Neural cell (in vitro differentiated cells): ENCODE data around the gene REPIN1. TPM values are rescaled to one million over a fixed set of nuclear protein-coding genes. Genes with fewer than 3 reads are reported as not detected.

ENCODE experiments used
- H2AFZ ChIP-seq: fragments of 200-600, 300-800 bp; sonication (generic), shearing (Covaris generic); 2 replicates; pipeline ENCODE4 v1.6.0; 2014; ENCODE audit warnings: low read depth, mild to moderate bottlenecking, antibody characterized with exemption, low read length, moderate library complexity
- H3F3A ChIP-seq: fragments of 200-600 bp; shearing (Covaris generic); 2 replicates; pipeline ENCODE4 v1.6.1; 2016; ENCODE audit warnings: mild to moderate bottlenecking, moderate library complexity, mixed read lengths, antibody characterized with exemption, low read length; ENCODE audit not compliant: insufficient read depth, poor library complexity, severe bottlenecking
- H3K27ac ChIP-seq: fragments of 200-600, 300-800 bp; sonication (generic), shearing (Covaris generic); 2 replicates; pipeline ENCODE4 v1.5.1; 2014; ENCODE audit warnings: mild to moderate bottlenecking, low read length, moderate library complexity
- H3K27me3 ChIP-seq: fragments of 300-800, 200-600 bp; sonication (generic), shearing (Covaris generic); 2 replicates; pipeline ENCODE4 v1.6.0; 2014; ENCODE audit warnings: mild to moderate bottlenecking, low read depth, low read length, moderate library complexity; ENCODE audit not compliant: insufficient read depth
- H3K36me3 ChIP-seq: fragments of 300-800, 200-600 bp; sonication (generic), shearing (Covaris generic); 2 replicates; pipeline ENCODE4 v1.5.1; 2014; ENCODE audit warnings: mild to moderate bottlenecking, antibody characterized with exemption, low read length, moderate library complexity; ENCODE audit not compliant: insufficient read depth
- H3K4me2 ChIP-seq: fragments of 300-800, 200-600 bp; sonication (generic), shearing (Covaris generic); 2 replicates; pipeline ENCODE4 v1.6.0; 2014; ENCODE audit warnings: mild to moderate bottlenecking, low read length
- H3K4me3 ChIP-seq: fragments of 300-800, 200-600 bp; sonication (generic), shearing (Covaris generic); 2 replicates; pipeline ENCODE4 v1.5.1; 2014; ENCODE audit warnings: mild to moderate bottlenecking, low read length, moderate library complexity
- H3K79me2 ChIP-seq: fragments of 200-600 bp; shearing (Covaris generic); replicated peaks from 2 replicates; pipeline ENCODE4 v1.6.0; 2014; ENCODE audit warnings: mild to moderate bottlenecking, low read length, moderate library complexity; ENCODE audit not compliant: insufficient read depth
- H3K9ac ChIP-seq: fragments of 300-800, 200-600 bp; sonication (generic), shearing (Covaris generic); 2 replicates; pipeline ENCODE4 v1.6.1; 2016; ENCODE audit warnings: mild to moderate bottlenecking, low read length, mixed read lengths
- H3K9me2 ChIP-seq: fragments of 200-600 bp; shearing (Covaris generic); 2 replicates; pipeline ENCODE4 v1.6.1; 2016; ENCODE audit warnings: mild to moderate bottlenecking, low read length, mixed read lengths; ENCODE audit not compliant: insufficient read depth
- H3K9me3 ChIP-seq: fragments of 200-600, 300-800 bp; sonication (generic), shearing (Covaris generic); 2 replicates; pipeline ENCODE4 v1.6.1; 2016; ENCODE audit warnings: mild to moderate bottlenecking, mixed run types, low read length, moderate library complexity, mixed read lengths
- H4K20me1 ChIP-seq: fragments of 200-600 bp; shearing (Covaris generic); 2 replicates; pipeline ENCODE4 v1.6.1; 2016; ENCODE audit warnings: mild to moderate bottlenecking, mixed run types; ENCODE audit not compliant: insufficient read depth
- CTCF ChIP-seq: fragments of 450-650 bp; IDR thresholded peaks from 2 replicates; pipeline ENCODE4 v1.5.1; 2014; ENCODE audit warnings: antibody characterized with exemption, mild to moderate bottlenecking, moderate library complexity; ENCODE audit not compliant: poor library complexity, severe bottlenecking
- EP300 ChIP-seq: fragments of 450-650 bp; conservative IDR thresholded peaks from 2 replicates; pipeline ENCODE4 v1.6.1; 2014; ENCODE audit warnings: antibody characterized with exemption, mild to moderate bottlenecking, moderate library complexity; ENCODE audit not compliant: poor library complexity, severe bottlenecking
- EZH2 ChIP-seq: fragments of 200-600, 300-800 bp; shearing (Covaris generic), sonication (generic); IDR thresholded peaks from 2 replicates; pipeline ENCODE4 v1.6.1; 2014; ENCODE audit warnings: antibody characterized with exemption, low read length, borderline replicate concordance, mild to moderate bottlenecking; ENCODE audit not compliant: insufficient read depth, poor library complexity, severe bottlenecking
- MXI1 ChIP-seq: fragments of 450-650 bp; conservative IDR thresholded peaks from 2 replicates; pipeline ENCODE4 v1.6.1; 2014; ENCODE audit warnings: antibody characterized with exemption, mild to moderate bottlenecking; ENCODE audit not compliant: poor library complexity, severe bottlenecking
- POLR2AphosphoS5 ChIP-seq: IDR thresholded peaks from 2 replicates; pipeline ENCODE4 v1.6.1; 2012
- RAD21 ChIP-seq: fragments of 450-650 bp; conservative IDR thresholded peaks from 2 replicates; pipeline ENCODE4 v1.6.1; 2014; ENCODE audit warnings: antibody characterized with exemption, mild to moderate bottlenecking, moderate library complexity
- SMC3 ChIP-seq: fragments of 450-650 bp; conservative IDR thresholded peaks from 2 replicates; pipeline ENCODE4 v1.6.1; 2014; ENCODE audit warnings: antibody characterized with exemption, mild to moderate bottlenecking, moderate library complexity; ENCODE audit not compliant: poor library complexity
- TAF1 ChIP-seq: IDR thresholded peaks from 2 replicates; pipeline ENCODE4 v1.6.1; 2012; ENCODE audit warnings: low read depth
- polyA plus RNA-seq: library from polyadenylated mRNA; depleted of rRNA; stranded (reverse); fragments of >200 nt; gene quantifications from 2 replicates; pipeline ENCODE4 v1.2.3, GENCODE V29; 2014
- TF ChIP-seq, protein P1 (sequence below): IDR thresholded peaks from 2 replicates; pipeline ENCODE4 v1.6.1; 2012; ENCODE audit warnings: borderline replicate concordance

The REPIN1 gene
- polyA plus RNA-seq, 1 donor from 2014 or later: 95.5 TPM

DNA sequence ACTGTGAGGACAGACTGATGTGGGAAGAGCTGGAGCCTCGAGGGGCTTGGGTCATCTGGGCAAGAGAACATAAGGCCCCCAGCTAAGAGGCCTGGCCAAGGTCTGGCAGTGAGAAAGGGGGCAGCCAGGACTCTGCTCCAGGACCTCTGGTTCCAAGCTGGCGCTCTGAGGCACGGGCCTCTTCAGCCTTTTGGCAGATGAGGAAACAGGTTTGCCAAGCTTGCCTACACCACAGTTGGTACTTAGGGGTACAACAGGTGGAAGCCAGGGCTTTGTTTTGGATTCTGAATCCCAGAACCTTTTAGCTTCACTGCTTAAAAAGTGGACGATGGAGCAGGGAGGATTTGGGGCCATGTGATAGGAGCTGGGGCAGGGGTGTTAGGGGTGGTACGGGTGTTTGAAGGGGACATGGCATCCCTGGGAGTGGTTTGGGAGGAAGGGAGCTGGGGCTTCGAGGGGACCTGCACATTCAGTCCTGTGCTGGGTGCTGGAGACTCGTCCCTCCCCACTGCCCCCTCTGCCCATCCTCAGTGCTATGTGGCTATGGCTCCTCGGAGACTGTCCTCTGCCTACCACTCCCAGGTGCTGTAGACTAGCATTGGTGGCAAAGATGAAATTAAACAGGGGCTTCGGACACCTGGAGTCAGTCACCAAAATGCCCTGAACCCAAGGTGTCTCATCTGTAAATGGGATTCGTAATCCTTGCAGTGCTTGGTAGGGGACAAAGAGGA, 40.8 kb downstream of the REPIN1 start:
- TF ChIP-seq POLR2AphosphoS5 (no peak), EP300 (no peak), RAD21 (no peak), MXI1 (no peak), EZH2 (no peak), CTCF (no peak), TAF1 (no peak)
- H3K4me2 ChIP-seq: no peak overlapping the region
- no peaks in the 10 kb centered on the region for H3K9me2 ChIP-seq
- H3K9me3 ChIP-seq: no peaks in the 10 kb centered on the region
- no peaks in the 10 kb centered on the region for H3K79me2 ChIP-seq
- H3K4me3 ChIP-seq: no peak overlapping the region
- H3K36me3 ChIP-seq: no peaks in the 10 kb centered on the region
- no peaks in the 10 kb centered on the region for H3K27me3 ChIP-seq
- H2AFZ ChIP-seq: no peak overlapping the region
- no peak overlapping the region for H3K9ac ChIP-seq
- no peak overlapping the region for H3K27ac ChIP-seq
- no peaks in the 10 kb centered on the region for H3F3A ChIP-seq
- H4K20me1 ChIP-seq: no peaks in the 10 kb centered on the region

- Histone ChIP-seq H3K9me2 (no peaks in the 10 kb centered on the region), H2AFZ (no peak overlapping the region), H3K4me3 (no peak overlapping the region), H3F3A (no peaks in the 10 kb centered on the region), H3K27ac (no peak overlapping the region), H4K20me1 (no peaks in the 10 kb centered on the region), H3K9me3 (no peaks in the 10 kb centered on the region), H3K36me3 (no peaks in the 10 kb centered on the region), H3K4me2 (no peak overlapping the region), H3K79me2 (no peaks in the 10 kb centered on the region), H3K9ac (no peak overlapping the region), H3K27me3 (no peaks in the 10 kb centered on the region)
- TF ChIP-seq EP300: no peak
- TF ChIP-seq RAD21: no peak
- no peak for TF ChIP-seq CTCF
- no peak for TF ChIP-seq SMC3
- no peak for TF ChIP-seq POLR2AphosphoS5
- no peak for TF ChIP-seq EZH2
- TF ChIP-seq, protein P1, sequence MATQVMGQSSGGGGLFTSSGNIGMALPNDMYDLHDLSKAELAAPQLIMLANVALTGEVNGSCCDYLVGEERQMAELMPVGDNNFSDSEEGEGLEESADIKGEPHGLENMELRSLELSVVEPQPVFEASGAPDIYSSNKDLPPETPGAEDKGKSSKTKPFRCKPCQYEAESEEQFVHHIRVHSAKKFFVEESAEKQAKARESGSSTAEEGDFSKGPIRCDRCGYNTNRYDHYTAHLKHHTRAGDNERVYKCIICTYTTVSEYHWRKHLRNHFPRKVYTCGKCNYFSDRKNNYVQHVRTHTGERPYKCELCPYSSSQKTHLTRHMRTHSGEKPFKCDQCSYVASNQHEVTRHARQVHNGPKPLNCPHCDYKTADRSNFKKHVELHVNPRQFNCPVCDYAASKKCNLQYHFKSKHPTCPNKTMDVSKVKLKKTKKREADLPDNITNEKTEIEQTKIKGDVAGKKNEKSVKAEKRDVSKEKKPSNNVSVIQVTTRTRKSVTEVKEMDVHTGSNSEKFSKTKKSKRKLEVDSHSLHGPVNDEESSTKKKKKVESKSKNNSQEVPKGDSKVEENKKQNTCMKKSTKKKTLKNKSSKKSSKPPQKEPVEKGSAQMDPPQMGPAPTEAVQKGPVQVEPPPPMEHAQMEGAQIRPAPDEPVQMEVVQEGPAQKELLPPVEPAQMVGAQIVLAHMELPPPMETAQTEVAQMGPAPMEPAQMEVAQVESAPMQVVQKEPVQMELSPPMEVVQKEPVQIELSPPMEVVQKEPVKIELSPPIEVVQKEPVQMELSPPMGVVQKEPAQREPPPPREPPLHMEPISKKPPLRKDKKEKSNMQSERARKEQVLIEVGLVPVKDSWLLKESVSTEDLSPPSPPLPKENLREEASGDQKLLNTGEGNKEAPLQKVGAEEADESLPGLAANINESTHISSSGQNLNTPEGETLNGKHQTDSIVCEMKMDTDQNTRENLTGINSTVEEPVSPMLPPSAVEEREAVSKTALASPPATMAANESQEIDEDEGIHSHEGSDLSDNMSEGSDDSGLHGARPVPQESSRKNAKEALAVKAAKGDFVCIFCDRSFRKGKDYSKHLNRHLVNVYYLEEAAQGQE: no peak
These were observed 41.5 kb downstream of the REPIN1 start for GRCh38 chr7:150410131-150410530.
